Measurements from ENCODE around the gene MTCL1. TPM values are rescaled to one million over a fixed set of nuclear protein-coding genes. Genes with fewer than 3 reads are reported as not detected.

The MTCL1 gene
- total and polyA plus RNA-seq, 8 donors = 7.1 to 16.0 (median 11.9) TPM

GRCh38 chr18:8805552-8805951 lies 100.2 kb downstream of the MTCL1 start:
- Histone ChIP-seq H3K27ac (no peak overlapping the region), H3K27me3 (no peaks in the 10 kb centered on the region), H3K4me1 (no peaks in the 10 kb centered on the region), H3K9me3 (no peaks in the 10 kb centered on the region), H3K4me3 (no peak overlapping the region), H3K36me3 (no peaks in the 10 kb centered on the region)
- intact Hi-C loops (cut with DNase I) = no loop called here
- no peak for TF ChIP-seq CTCF (IDR thresholded peaks at IDR 0.05)
- no peak for DNase-seq
- no peak for ATAC-seq

GRCh38 chr18:8806100-8806797 lies 100.9 kb downstream of the MTCL1 start:
- H3K36me3 ChIP-seq = no peaks in the 10 kb centered on the region
- no peak for TF ChIP-seq CTCF (IDR thresholded peaks at IDR 0.05)

GRCh38 chr18:8806798-8807487 lies 101.6 kb downstream of the MTCL1 start:
- TF ChIP-seq CTCF (IDR thresholded peaks at IDR 0.05) = no peak
- DNase-seq = no peak
- ATAC-seq = no peak
- no peaks in the 10 kb centered on the region for H3K27me3 ChIP-seq
- no peaks in the 10 kb centered on the region for H3K36me3 ChIP-seq
- no peaks in the 10 kb centered on the region for H3K9me3 ChIP-seq
- intact Hi-C loops (cut with DNase I) = no loop called here
- no peak overlapping the region for H3K27ac ChIP-seq
- H3K4me3 ChIP-seq = no peak overlapping the region
- no peaks in the 10 kb centered on the region for H3K4me1 ChIP-seq

More at GRCh38 chr18:8806100-8806797, 100.9 kb downstream of the MTCL1 start:
- no peak overlapping the region for H3K4me3 ChIP-seq
- no peaks in the 10 kb centered on the region for H3K27me3 ChIP-seq
- no peaks in the 10 kb centered on the region for H3K4me1 ChIP-seq
- no peak for ATAC-seq
- no peaks in the 10 kb centered on the region for H3K9me3 ChIP-seq
- no peak overlapping the region for H3K27ac ChIP-seq
- no peak for DNase-seq
- intact Hi-C loops (cut with DNase I) = no loop called here

GRCh38 chr18:8807488-8807805 lies 102.1 kb downstream of the MTCL1 start:
- no peak for DNase-seq
- no peak for ATAC-seq
- Histone ChIP-seq H3K9me3 (no peaks in the 10 kb centered on the region), H3K4me1 (no peaks in the 10 kb centered on the region), H3K27me3 (no peaks in the 10 kb centered on the region), H3K36me3 (no peaks in the 10 kb centered on the region), H3K4me3 (no peak overlapping the region), H3K27ac (no peak overlapping the region)
- no peak for TF ChIP-seq CTCF (IDR thresholded peaks at IDR 0.05)
- intact Hi-C loops (cut with DNase I) = no loop called here

- H3K27me3 ChIP-seq = no peaks in the 10 kb centered on the region
- H3K4me1 ChIP-seq = no peaks in the 10 kb centered on the region
- no peak for TF ChIP-seq CTCF (IDR thresholded peaks at IDR 0.05)
- intact Hi-C loops (cut with DNase I) = no loop called here
- peak in 1 of 4 donors; percentile 54 for DNase-seq
- no peak for ATAC-seq
- H3K9me3 ChIP-seq = no peaks in the 10 kb centered on the region
- H3K4me3 ChIP-seq = no peak overlapping the region
- no peaks in the 10 kb centered on the region for H3K36me3 ChIP-seq
- no peak overlapping the region for H3K27ac ChIP-seq
Observed at GRCh38 chr18:8808001-8808400, 102.6 kb downstream of the MTCL1 start.

Data from left lung (tissue), 10 donors.